ENCODE results near the gene ZNF143.
A peak's percentile ranks its signal among the peaks of the same experiment; 100 is the strongest.

DNA sequence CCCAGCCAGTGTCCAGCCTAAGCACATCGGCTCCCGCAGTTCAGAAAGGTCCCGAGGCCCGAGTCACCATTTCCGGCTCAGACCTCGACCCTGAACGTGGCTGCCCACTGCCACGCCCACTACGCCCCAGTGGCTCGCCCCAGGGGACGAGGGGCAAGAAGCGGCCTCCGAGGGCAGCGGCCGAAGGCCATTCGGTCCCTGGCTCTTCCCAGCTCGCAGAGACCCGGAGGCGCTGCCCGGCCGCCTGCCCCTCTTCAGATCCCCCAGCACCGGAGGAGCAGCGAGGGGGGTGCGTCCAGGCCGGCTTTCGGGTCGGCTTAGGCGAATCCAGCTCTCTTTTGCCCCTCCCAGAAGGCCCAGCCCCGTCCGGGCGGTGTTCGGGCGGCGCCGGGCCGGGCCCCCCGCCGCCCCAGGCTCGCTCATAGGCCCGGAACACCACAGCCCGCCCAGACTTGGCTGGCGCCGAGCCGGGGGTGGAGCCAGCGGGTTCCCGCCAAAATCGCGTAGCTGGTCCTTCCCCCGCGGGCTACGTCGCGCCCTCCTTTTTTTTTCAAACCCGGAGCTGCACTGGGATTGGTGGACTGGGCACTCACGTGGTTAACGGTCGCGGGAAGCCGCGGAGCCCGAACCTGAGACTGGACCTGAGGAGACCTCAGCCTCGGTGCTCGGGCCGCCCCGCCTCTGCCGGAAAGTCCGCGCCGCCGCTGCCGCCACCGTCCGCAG, 112.4 kb downstream of the ZNF143 start, which contains the start of gene WEE1:
- no peak for TF ChIP-seq CTCF (IDR thresholded peaks at IDR 0.05)
- peak; percentile 80 for TF ChIP-seq POLR2A (IDR thresholded peaks at IDR 0.05; ENCODE audit: low read depth)
- TF ChIP-seq POLR2AphosphoS5 (IDR thresholded peaks at IDR 0.05) = peak; percentile 88 to 92
